MV-4-11 (cell line): ENCODE data around the gene ENPP3.
"Not testable (repeated sequence)": the region's sequence is repeated elsewhere in the genome, so short reads cannot be mapped to it uniquely, and the experiment has no call there.

ENCODE experiments used
- DNase-seq: peaks from one replicate; lab custom pipeline; 2025; lab: John Stamatoyannopoulos, UW

Gene ENPP3

GRCh38 chr6:131736003-131736596 lies 99.0 kb downstream of the ENPP3 start:
- DNase-seq, result no peak

- no peak for DNase-seq
These were observed 99.7 kb downstream of the ENPP3 start for GRCh38 chr6:131736811-131737210.

GRCh38 chr6:131739136-131739535 lies 102.0 kb downstream of the ENPP3 start:
- DNase-seq, result no peak

- DNase-seq, result no peak
These were observed 103.1 kb downstream of the ENPP3 start for GRCh38 chr6:131740161-131740560.

GRCh38 chr6:131741688-131742393 lies 104.7 kb downstream of the ENPP3 start:
- DNase-seq, result peak; percentile 29

- DNase-seq, result no peak
These were observed 107.6 kb downstream of the ENPP3 start for GRCh38 chr6:131744432-131745287.

GRCh38 chr6:131745476-131745875 lies 108.4 kb downstream of the ENPP3 start:
- DNase-seq, result no peak

- no peak for DNase-seq
These were observed 110.8 kb downstream of the ENPP3 start for GRCh38 chr6:131747821-131748353.

GRCh38 chr6:131749023-131749422 lies 111.9 kb downstream of the ENPP3 start:
- DNase-seq, result no peak

GRCh38 chr6:131751012-131751715 lies 114.1 kb downstream of the ENPP3 start:
- DNase-seq, result not testable (repeated sequence)

GRCh38 chr6:131754088-131754487 lies 117.0 kb downstream of the ENPP3 start:
- no peak for DNase-seq

- DNase-seq, result no peak
These were observed 117.8 kb downstream of the ENPP3 start for GRCh38 chr6:131754715-131755567.

GRCh38 chr6:131755597-131755996 lies 118.5 kb downstream of the ENPP3 start:
- DNase-seq, result no peak

GRCh38 chr6:131756039-131756438 lies 118.9 kb downstream of the ENPP3 start:
- no peak for DNase-seq

GRCh38 chr6:131758920-131759319 lies 121.8 kb downstream of the ENPP3 start:
- no peak for DNase-seq

- DNase-seq, result no peak
These were observed 124.1 kb downstream of the ENPP3 start for GRCh38 chr6:131761060-131761761.

- no peak for DNase-seq
These were observed 124.6 kb downstream of the ENPP3 start for GRCh38 chr6:131761762-131762067.

- no peak for DNase-seq
These were observed 125.9 kb downstream of the ENPP3 start for GRCh38 chr6:131762984-131763383.

- no peak for DNase-seq
These were observed 126.6 kb downstream of the ENPP3 start for GRCh38 chr6:131763749-131764148.

- DNase-seq, result no peak
These were observed 127.2 kb downstream of the ENPP3 start for GRCh38 chr6:131764350-131764749.
